DMS79 (cell line): ENCODE data around the gene STMN3.
"Not testable (repeated sequence)": the region's sequence is repeated elsewhere in the genome, so short reads cannot be mapped to it uniquely, and the experiment has no call there.

Experiments
- DNase-seq: peaks from one replicate; lab custom pipeline; 2025; lab: John Stamatoyannopoulos, UW

Gene STMN3

DNA sequence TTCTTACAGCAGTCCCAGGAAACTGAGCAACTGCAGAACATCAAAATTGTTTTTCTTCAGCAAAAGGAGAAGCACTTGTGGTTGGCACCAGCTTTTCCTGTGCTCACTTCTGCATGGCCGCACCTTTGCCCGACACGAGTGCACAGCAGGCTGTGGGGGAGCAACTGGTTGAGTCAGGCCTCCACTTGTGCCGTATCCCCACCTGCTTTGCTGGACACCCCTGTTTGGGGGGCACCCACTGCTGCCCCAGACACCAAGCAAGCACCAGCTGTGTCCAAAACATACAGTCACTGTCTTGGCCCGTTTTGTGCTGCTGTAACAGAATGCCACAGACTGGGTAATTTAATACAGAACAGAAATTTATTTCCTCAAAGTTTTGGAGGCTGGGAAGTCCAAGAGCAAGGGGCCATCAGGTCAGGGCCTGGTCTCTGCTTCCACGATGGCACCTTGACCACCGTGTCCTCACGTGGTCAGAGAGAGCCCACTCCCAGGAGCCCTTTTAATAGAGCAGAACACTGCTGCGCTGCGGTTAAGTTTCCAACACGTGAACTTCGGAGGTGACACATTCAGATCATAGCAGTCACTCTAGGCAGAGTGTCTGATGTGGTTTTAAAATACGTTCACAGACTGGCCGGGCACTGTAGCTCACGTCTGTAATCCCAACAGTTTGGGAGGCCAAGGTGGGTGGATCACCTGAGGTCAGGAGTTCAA is 17.6 kb downstream of the STMN3 start:
- DNase-seq, result no peak

DNA sequence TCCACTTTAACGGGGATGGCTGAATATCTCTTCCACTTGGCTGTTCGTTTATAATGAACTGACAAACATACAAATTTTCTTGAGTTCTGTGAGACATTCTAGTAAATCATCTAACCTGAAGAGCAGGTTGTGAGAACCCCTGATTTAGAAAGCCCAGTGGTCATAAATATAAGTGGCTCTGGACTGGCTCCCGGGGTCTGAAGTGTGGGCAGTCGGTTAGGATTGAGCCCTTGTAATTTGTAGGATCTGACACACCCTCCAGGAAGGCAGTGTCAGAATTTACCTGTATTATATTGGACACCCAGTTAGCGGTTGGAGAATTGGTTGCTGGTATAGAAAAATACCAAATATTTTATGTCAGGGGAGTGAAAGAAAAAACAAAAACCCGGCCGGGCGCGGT is 19.5 kb downstream of the STMN3 start:
- DNase-seq, result no peak

- DNase-seq, result not testable (repeated sequence)
These were observed 21.8 kb downstream of the STMN3 start for GRCh38 chr20:63631426-63631825.

DNA sequence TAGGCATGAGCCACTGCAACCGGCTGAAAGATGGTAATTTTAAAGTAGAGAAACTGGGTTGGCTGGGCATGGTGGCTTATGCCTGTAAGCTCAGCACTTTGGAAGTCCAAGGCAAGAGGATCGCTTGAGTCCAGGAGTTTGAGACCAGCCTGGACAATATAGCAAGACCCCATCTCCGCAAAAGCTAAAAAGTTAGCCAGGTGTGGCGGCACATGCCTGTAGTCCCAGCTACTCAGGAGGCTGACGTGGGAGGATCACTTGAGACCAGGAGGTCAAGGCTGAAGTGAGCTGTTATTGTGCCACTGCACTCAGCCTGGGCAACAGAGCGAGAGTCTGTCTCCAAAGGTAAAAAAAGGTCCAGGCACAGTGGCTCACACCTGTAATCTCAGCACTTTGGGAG is 22.3 kb downstream of the STMN3 start:
- DNase-seq, result not testable (repeated sequence)

GRCh38 chr20:63628246-63628975 is 24.8 kb downstream of the STMN3 start:
- DNase-seq, result peak; percentile 79

DNA sequence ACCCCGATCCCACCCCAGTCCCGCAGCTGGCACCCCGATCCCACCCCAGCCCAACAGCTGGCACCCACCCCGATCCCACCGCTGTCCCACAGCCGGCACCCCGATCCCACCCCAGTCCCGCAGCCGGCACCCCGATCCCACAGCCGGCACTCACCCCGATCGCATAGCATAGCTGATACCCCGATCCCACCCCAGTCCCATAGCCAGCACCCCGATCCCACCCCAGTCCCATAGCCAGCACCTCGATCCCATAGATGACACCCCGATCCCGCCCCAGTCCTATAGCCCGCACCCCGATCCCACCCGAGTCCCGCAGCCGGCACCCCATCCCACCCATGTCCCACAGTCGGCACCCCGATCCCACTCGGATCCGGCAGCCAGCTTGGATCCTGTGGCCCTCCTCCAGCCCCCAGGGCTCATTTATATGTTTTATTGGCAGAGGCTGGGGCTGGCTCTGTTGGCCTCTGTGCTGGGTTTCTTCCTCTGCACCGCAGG is 25.4 kb downstream of the STMN3 start:
- no peak for DNase-seq

GRCh38 chr20:63627129-63627750 is 26.0 kb downstream of the STMN3 start:
- DNase-seq, result peak; percentile 78

DNA sequence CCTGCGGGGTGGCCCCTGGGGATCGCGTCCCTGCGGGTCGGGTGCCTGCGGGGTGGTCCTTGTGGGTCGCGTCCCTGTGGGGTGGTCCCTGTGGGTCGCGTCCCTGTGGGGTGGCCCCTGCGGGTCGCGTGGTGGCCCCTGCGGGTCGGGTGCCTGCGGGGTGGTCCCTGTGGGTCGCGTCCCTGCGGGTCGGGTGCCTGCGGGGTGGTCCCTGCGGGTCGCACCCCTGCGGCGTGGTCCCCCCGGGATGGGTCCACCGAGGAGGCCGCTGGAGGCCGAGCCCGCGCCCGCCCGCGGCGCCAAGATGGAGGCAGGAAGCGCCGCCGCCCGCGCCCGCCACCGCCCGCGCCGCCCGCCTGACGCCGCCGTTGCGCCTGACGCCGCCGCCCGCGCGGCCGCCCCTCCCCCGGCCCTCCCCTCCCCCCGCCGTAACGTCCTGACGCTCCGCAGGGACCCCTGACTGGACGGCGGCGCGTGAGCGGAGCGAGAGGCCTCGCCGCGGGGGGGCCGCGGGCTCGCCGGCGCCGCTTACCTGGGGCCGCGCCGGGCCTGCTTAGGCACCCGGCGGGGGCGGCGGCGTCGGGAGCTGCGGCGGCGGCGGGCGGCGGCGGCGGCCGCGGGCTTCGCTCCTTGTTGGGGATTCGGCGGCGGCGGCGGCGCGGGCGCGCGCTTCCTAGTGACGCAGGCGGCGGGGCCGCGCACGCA is 26.6 kb downstream of the STMN3 start, which contains the start of gene GMEB2:
Gene GMEB2 (minus strand): TSS at position 678 of the 705 bp plus-strand sequence. CDS start 7,704 bp downstream, outside the sequence.
- peak; percentile 52 for DNase-seq

DNA sequence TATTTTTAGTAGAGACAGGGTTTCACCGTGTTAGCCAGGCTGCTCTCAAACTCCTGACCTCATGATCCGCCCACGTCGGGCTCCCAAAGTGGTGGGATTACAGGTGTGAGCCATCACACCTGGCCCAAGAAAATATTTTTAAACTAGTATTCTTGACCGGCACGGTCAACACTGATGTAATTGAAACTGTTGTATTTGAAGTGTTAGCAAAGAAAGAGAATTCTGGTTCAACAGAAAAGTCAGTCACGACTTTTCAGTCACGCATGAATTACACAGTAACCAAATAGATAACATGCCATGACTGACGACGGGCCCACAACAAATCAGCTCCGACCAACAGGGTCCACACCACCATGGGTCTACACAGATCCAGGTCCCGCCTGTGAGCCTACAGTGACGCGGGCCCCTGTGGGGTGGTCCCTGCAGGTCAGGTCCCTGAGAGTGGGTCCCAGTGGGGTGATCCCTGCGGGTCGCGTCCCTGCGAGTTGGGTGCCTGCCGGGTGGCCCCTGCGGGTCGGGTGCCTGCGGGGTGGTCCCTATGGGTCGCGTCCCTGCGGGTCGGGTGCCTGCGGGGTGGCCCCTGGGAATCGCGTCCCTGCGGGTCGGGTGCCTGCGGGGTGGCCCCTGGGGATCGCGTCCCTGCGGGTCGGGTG is 27.3 kb downstream of the STMN3 start:
- peak; percentile 15 for DNase-seq

DNA sequence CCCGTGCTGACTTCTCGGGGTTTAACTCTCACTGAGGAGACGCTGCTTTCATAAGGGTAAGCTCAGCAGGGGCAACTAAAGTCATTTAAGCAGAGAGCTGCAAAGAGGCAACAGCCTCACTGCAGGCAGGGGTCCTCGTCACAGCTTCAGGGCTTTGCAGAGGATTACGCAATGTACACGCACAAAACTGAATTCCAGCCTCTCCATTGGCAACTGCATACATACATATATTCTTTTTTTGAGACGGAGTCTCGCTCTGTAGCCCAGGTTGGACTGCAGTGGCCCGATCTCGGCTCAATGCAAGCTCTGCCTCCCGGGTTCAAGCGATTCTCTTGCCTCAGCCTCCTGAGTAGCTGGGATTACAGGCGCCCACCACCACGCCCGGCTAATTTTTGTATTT is 28.7 kb downstream of the STMN3 start:
- DNase-seq, result no peak

- DNase-seq, result no peak
These were observed 30.5 kb downstream of the STMN3 start for GRCh38 chr20:63622732-63623131.

GRCh38 chr20:63622096-63622495 is 31.1 kb downstream of the STMN3 start:
- no peak for DNase-seq

DNA sequence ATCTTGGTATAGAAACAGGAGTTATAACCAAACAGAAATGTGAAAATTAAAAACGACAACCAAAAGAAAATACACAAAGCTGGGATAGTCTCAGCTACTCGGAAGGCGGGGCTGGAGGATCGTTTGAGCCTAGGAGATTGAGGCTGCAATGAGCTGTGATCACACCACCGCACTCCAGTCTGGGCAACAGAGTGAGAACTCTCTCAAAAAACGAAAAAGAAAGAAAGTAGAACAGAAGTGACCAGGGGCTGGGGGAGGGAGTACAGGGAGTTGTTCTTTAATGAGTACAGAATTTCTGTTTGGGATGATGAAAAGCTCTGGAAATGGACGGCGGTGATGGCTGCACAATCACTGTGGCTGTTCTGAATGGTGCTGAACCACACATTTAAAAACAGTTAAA is 32.2 kb downstream of the STMN3 start:
- DNase-seq, result no peak

GRCh38 chr20:63619505-63619904 is 33.7 kb downstream of the STMN3 start:
- DNase-seq, result no peak

- DNase-seq, result no peak
These were observed 34.1 kb downstream of the STMN3 start for GRCh38 chr20:63619086-63619485.

DNA sequence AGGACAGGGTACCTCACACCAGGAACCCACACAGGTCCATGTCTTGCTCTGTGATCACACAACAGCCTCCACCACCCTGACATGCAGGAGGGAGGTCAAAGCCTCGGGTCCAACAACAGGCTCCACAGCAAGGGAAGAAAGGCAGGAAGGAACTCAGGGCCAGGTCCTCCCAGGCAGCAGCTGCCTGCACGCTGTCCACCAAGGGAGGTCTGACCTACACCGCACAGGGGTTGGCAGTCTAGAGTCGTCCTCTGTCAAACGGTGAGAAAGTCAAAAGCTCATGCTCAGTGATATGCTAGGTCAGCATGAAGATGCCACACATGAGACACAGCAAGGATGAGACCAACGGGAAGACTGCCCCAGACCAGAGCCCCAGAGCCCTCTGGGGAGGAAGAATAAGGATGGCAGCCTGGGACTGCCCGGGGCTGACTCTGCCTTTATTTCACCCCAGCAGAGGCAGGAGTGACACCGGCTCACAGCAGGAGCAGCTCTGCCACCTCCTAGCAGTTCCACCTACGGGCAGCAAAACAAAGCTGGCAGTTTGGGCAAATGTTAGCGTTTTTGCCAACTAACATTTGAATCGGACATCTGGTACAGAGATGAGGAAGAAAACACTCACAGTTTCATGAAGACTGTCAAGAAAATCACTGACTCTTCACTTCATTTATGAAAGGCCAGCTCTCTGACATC is 34.8 kb downstream of the STMN3 start:
- DNase-seq, result no peak

DNA sequence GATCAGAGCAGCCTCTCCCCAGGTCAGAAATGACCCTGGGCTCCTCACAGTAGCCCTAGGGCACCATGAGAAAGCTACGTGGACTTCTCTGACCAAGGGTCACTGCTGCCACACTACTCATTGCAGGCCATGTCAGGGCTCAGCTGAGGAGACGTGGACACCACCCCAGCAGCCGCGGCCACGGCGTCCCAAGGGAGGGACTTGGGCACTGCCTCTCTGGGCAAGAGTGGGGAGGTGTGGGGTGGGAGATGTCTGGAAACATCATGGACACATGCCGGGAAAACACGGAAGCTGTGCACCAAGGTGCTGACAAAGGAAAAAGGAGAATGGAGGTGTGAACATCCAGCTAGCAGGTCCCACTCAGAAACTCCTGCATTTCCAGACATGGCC is 35.4 kb downstream of the STMN3 start:
- no peak for DNase-seq

DNA sequence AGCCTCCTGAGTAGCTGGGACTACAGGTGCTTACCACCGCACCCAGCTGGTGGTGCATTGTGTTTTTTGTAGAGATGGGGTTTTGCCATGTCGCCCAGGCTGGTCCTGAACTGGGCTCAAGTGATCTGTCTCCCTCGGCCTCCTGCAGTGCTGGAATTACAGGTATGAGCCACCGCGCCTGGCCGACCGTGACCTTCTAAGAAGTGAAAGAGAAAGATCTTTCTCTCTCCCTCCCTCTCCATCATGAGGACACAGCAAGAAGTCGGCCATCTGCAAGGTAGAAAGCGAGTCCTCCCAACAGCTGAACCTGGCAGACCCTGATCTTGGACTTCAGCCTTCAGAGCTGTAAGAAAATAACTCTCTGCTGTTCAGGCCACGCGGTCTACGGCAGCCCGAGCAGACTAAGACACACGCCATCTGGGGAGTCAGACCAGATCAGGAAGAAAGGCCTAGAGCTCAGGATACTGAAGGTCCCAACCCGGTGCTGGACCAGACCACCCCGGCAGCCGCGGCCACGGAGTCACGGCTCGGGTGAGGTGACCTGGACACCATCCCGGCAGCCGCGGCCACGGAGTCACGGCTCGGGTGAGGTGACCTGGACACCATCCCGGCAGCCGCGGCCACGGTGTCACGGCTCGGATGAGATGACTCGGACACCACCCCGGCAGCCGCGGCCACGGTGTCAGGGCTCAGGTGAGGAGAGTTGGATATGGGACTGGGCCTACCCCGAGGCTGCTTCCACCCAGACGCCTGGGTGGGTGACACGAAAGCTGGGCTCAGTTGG is 35.9 kb downstream of the STMN3 start:
- no peak for DNase-seq

DNA sequence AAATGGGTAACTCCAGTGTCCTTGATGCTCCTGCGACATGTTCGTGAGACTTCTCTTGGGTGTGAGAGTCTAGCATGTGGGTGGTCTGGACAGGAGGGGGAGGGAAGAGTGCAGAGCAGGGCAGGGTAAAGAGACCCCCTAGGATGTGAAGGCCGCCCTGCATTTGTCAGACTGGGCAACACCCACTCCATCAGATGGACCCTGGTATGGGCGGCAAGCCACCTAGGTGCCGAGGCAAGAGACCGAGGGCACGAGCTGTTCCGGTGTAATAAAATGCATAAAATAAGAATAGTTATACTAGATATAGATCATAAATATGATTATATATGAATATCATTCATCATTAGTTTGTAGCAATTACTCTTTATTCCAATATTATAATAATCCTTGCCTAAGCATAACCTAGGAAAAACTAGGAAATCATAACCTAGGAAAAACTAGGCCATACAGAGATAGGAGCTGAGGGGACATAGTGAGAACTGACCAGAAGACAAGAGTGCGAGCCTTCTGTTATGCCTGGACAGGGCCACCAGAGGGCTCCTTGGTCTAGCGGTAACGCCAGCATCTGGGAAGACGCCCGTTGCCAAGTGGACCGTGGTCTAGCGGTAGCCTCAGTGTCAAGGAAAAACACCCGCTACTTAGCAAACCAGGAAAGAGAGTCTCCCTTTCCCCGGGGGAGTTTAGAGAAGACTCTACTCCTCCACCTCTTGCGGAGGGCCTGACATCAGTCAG is 39.2 kb downstream of the STMN3 start:
- DNase-seq, result not testable (repeated sequence)
